Neural cell (in vitro differentiated cells): ENCODE results near the gene CNRIP1. TPM values are rescaled to one million over a fixed set of nuclear protein-coding genes. Genes with fewer than 3 reads are reported as not detected.

Source experiments
- H2AFZ ChIP-seq: fragments of 200-600, 300-800 bp; sonication (generic), shearing (Covaris generic); 2 replicates; pipeline ENCODE4 v1.6.0; 2014; ENCODE audit warnings: low read depth, mild to moderate bottlenecking, antibody characterized with exemption, low read length, moderate library complexity
- H3F3A ChIP-seq: fragments of 200-600 bp; shearing (Covaris generic); 2 replicates; pipeline ENCODE4 v1.6.1; 2016; ENCODE audit warnings: mild to moderate bottlenecking, moderate library complexity, mixed read lengths, antibody characterized with exemption, low read length; ENCODE audit not compliant: insufficient read depth, poor library complexity, severe bottlenecking
- H3K27ac ChIP-seq: fragments of 200-600, 300-800 bp; sonication (generic), shearing (Covaris generic); 2 replicates; pipeline ENCODE4 v1.5.1; 2014; ENCODE audit warnings: mild to moderate bottlenecking, low read length, moderate library complexity
- H3K27me3 ChIP-seq: fragments of 300-800, 200-600 bp; sonication (generic), shearing (Covaris generic); 2 replicates; pipeline ENCODE4 v1.6.0; 2014; ENCODE audit warnings: mild to moderate bottlenecking, low read depth, low read length, moderate library complexity; ENCODE audit not compliant: insufficient read depth
- H3K36me3 ChIP-seq: fragments of 300-800, 200-600 bp; sonication (generic), shearing (Covaris generic); 2 replicates; pipeline ENCODE4 v1.5.1; 2014; ENCODE audit warnings: mild to moderate bottlenecking, antibody characterized with exemption, low read length, moderate library complexity; ENCODE audit not compliant: insufficient read depth
- H3K4me2 ChIP-seq: fragments of 300-800, 200-600 bp; sonication (generic), shearing (Covaris generic); 2 replicates; pipeline ENCODE4 v1.6.0; 2014; ENCODE audit warnings: mild to moderate bottlenecking, low read length
- H3K4me3 ChIP-seq: fragments of 300-800, 200-600 bp; sonication (generic), shearing (Covaris generic); 2 replicates; pipeline ENCODE4 v1.5.1; 2014; ENCODE audit warnings: mild to moderate bottlenecking, low read length, moderate library complexity
- H3K79me2 ChIP-seq: fragments of 200-600 bp; shearing (Covaris generic); replicated peaks from 2 replicates; pipeline ENCODE4 v1.6.0; 2014; ENCODE audit warnings: mild to moderate bottlenecking, low read length, moderate library complexity; ENCODE audit not compliant: insufficient read depth
- H3K9ac ChIP-seq: fragments of 300-800, 200-600 bp; sonication (generic), shearing (Covaris generic); 2 replicates; pipeline ENCODE4 v1.6.1; 2016; ENCODE audit warnings: mild to moderate bottlenecking, low read length, mixed read lengths
- H3K9me2 ChIP-seq: fragments of 200-600 bp; shearing (Covaris generic); 2 replicates; pipeline ENCODE4 v1.6.1; 2016; ENCODE audit warnings: mild to moderate bottlenecking, low read length, mixed read lengths; ENCODE audit not compliant: insufficient read depth
- H3K9me3 ChIP-seq: fragments of 200-600, 300-800 bp; sonication (generic), shearing (Covaris generic); 2 replicates; pipeline ENCODE4 v1.6.1; 2016; ENCODE audit warnings: mild to moderate bottlenecking, mixed run types, low read length, moderate library complexity, mixed read lengths
- H4K20me1 ChIP-seq: fragments of 200-600 bp; shearing (Covaris generic); 2 replicates; pipeline ENCODE4 v1.6.1; 2016; ENCODE audit warnings: mild to moderate bottlenecking, mixed run types; ENCODE audit not compliant: insufficient read depth
- CTCF ChIP-seq: fragments of 450-650 bp; IDR thresholded peaks from 2 replicates; pipeline ENCODE4 v1.5.1; 2014; ENCODE audit warnings: antibody characterized with exemption, mild to moderate bottlenecking, moderate library complexity; ENCODE audit not compliant: poor library complexity, severe bottlenecking
- EP300 ChIP-seq: fragments of 450-650 bp; conservative IDR thresholded peaks from 2 replicates; pipeline ENCODE4 v1.6.1; 2014; ENCODE audit warnings: antibody characterized with exemption, mild to moderate bottlenecking, moderate library complexity; ENCODE audit not compliant: poor library complexity, severe bottlenecking
- EZH2 ChIP-seq: fragments of 200-600, 300-800 bp; shearing (Covaris generic), sonication (generic); IDR thresholded peaks from 2 replicates; pipeline ENCODE4 v1.6.1; 2014; ENCODE audit warnings: antibody characterized with exemption, low read length, borderline replicate concordance, mild to moderate bottlenecking; ENCODE audit not compliant: insufficient read depth, poor library complexity, severe bottlenecking
- MXI1 ChIP-seq: fragments of 450-650 bp; conservative IDR thresholded peaks from 2 replicates; pipeline ENCODE4 v1.6.1; 2014; ENCODE audit warnings: antibody characterized with exemption, mild to moderate bottlenecking; ENCODE audit not compliant: poor library complexity, severe bottlenecking
- POLR2AphosphoS5 ChIP-seq: IDR thresholded peaks from 2 replicates; pipeline ENCODE4 v1.6.1; 2012
- RAD21 ChIP-seq: fragments of 450-650 bp; conservative IDR thresholded peaks from 2 replicates; pipeline ENCODE4 v1.6.1; 2014; ENCODE audit warnings: antibody characterized with exemption, mild to moderate bottlenecking, moderate library complexity
- REST ChIP-seq: IDR thresholded peaks from 2 replicates; pipeline ENCODE4 v1.6.1; 2012; ENCODE audit warnings: borderline replicate concordance
- SMC3 ChIP-seq: fragments of 450-650 bp; conservative IDR thresholded peaks from 2 replicates; pipeline ENCODE4 v1.6.1; 2014; ENCODE audit warnings: antibody characterized with exemption, mild to moderate bottlenecking, moderate library complexity; ENCODE audit not compliant: poor library complexity
- TAF1 ChIP-seq: IDR thresholded peaks from 2 replicates; pipeline ENCODE4 v1.6.1; 2012; ENCODE audit warnings: low read depth
- polyA plus RNA-seq: library from polyadenylated mRNA; depleted of rRNA; stranded (reverse); fragments of >200 nt; gene quantifications from 2 replicates; pipeline ENCODE4 v1.2.3, GENCODE V29; 2014

The CNRIP1 gene
- polyA plus RNA-seq, 1 donor from 2014 or later = 28.2 TPM

- TF ChIP-seq MXI1 (no peak), EZH2 (no peak), REST (no peak), CTCF (peak; percentile 59), POLR2AphosphoS5 (no peak), SMC3 (peak; percentile 56), EP300 (no peak), RAD21 (peak; percentile 46), TAF1 (no peak)
- Histone ChIP-seq H3F3A (no peaks in the 10 kb centered on the region), H3K4me3 (no peak overlapping the region), H3K9me2 (no peaks in the 10 kb centered on the region), H3K27ac (no peak overlapping the region), H3K4me2 (no peak overlapping the region), H2AFZ (no peak overlapping the region), H3K79me2 (no peaks in the 10 kb centered on the region), H3K36me3 (no peaks in the 10 kb centered on the region), H3K27me3 (no peaks in the 10 kb centered on the region), H3K9ac (no peak overlapping the region), H3K9me3 (no peaks in the 10 kb centered on the region), H4K20me1 (no peaks in the 10 kb centered on the region)
Observed at GRCh38 chr2:68362069-68362468, 42.3 kb upstream of the CNRIP1 start.

- Histone ChIP-seq H3K9me3 (no peaks in the 10 kb centered on the region), H3F3A (no peaks in the 10 kb centered on the region), H4K20me1 (no peaks in the 10 kb centered on the region), H3K79me2 (no peaks in the 10 kb centered on the region), H2AFZ (no peak overlapping the region), H3K27me3 (no peaks in the 10 kb centered on the region), H3K27ac (no peak overlapping the region), H3K4me2 (no peak overlapping the region), H3K4me3 (no peak overlapping the region), H3K9me2 (no peaks in the 10 kb centered on the region), H3K9ac (no peak overlapping the region), H3K36me3 (no peaks in the 10 kb centered on the region)
- TF ChIP-seq EP300 (no peak), REST (no peak), MXI1 (no peak), TAF1 (no peak), POLR2AphosphoS5 (no peak), CTCF (no peak), SMC3 (no peak), RAD21 (no peak), EZH2 (no peak)
Observed at GRCh38 chr2:68359889-68360288, 40.1 kb upstream of the CNRIP1 start.
